IPS DF 4.7 (cell line): ENCODE measurements around the gene PCDHGA4.
"Not testable (repeated sequence)": the region's sequence is repeated elsewhere in the genome, so short reads cannot be mapped to it uniquely, and the experiment has no call there.

Experiments
- DNase-seq: peaks from one replicate; pipeline ENCODE4 v3.0.0-alpha.2; 2013; ENCODE audit warnings: low spot score; ENCODE audit errors: extremely low read depth

The PCDHGA4 gene

DNA sequence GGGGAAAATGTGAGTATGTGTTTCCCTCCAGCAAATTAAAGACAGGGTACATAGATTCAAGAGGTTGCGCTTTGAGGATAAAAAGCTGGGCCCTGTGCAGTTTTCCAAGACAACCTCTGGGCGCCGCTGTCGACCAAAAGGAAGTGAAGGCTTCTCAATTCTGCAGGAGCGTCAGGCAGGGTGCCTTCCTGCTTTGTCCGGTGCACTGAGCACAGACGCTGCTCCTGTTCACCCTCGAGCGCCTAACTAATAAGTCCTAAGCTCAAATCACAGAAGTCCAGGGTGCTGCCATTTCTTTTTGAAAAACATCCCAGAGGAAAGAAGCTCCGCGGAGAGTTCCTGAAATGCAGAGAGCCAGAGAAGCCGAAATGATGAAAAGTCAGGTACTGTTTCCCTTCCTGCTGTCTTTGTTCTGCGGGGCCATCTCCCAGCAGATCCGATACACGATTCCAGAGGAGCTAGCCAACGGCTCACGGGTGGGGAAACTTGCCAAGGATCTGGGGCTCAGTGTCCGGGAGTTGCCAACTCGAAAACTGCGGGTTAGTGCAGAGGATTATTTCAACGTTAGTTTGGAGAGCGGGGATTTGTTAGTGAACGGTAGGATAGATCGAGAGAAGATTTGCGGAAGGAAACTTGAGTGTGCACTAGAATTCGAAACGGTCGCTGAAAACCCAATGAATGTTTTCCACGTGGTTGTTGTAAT, 4.8 kb upstream of the PCDHGA4 start, which contains the start of gene PCDHGB1:
TSS of gene PCDHGB1 (plus strand) at position 183 of the 703 bp plus-strand sequence. CDS start at position 345, 162 bp downstream.
- no peak for DNase-seq

- no peak for DNase-seq
Measured at GRCh38 chr5:141351591-141351990, 3.2 kb upstream of the PCDHGA4 start.

DNA sequence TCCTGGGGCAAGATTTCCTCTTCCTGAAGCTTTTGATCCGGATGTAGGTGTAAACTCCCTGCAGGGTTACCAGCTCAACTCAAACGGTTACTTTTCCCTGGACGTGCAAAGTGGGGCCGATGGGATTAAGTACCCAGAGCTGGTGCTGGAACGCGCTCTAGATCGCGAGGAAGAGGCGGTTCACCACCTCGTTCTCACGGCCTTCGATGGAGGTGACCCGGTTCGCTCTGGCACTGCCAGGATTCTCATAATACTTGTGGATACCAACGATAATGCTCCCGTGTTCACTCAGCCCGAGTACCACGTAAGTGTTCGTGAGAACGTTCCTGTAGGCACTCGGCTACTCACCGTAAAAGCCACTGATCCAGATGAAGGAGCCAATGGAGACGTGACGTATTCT, 820 bp downstream of the PCDHGA4 start:
- no peak for DNase-seq

DNA sequence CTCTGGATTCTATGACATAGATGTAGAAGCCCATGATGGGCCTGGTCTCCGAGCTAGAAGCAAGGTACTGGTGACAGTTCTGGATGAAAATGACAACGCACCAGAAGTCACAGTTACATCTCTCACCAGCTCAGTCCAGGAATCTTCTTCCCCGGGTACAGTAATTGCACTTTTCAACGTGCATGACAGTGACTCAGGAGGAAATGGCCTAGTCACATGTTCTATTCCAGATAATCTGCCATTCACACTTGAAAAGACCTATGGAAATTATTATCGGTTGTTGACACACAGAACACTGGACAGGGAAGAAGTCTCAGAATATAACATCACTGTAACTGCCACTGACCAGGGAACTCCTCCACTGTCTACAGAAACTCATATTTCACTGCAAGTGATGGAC, 1.3 kb downstream of the PCDHGA4 start:
- DNase-seq = no peak

- no peak for DNase-seq
Measured at GRCh38 chr5:141356950-141357349, 2.1 kb downstream of the PCDHGA4 start.

GRCh38 chr5:141359790-141360426, 5.1 kb downstream of the PCDHGA4 start, which contains the start of gene PCDHGB2:
TSS of gene PCDHGB2 (plus strand) at chr5:141359994. CDS start at chr5:141360136, 142 bp downstream.
- DNase-seq = no peak

GRCh38 chr5:141360685-141361084, 5.9 kb downstream of the PCDHGA4 start:
- DNase-seq = no peak

DNA sequence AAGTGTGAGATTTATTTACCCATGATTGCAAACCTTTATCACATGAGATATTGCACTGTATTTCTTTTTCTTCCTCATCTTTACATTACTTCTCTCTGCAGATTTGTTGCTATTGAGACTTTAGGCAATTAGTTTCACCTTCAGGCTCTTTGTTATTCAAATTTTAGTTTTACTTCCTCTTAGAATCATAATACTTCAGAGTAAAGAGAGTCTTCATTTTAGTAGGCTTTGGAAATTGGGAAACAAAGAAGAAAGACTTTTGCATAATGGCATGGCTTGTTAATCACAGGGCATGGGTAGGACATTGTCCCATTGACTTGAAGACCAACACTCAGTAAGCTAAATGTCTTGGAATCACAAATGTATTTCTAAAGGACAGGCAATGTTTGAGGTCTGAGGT, 7.9 kb downstream of the PCDHGA4 start:
- no peak for DNase-seq

- DNase-seq = no peak
Measured at GRCh38 chr5:141363952-141364660, 9.3 kb downstream of the PCDHGA4 start, which contains the start of gene PCDHGA5. TSS of gene PCDHGA5 (plus strand) at chr5:141364162. CDS start at chr5:141364331, 169 bp downstream.

DNA sequence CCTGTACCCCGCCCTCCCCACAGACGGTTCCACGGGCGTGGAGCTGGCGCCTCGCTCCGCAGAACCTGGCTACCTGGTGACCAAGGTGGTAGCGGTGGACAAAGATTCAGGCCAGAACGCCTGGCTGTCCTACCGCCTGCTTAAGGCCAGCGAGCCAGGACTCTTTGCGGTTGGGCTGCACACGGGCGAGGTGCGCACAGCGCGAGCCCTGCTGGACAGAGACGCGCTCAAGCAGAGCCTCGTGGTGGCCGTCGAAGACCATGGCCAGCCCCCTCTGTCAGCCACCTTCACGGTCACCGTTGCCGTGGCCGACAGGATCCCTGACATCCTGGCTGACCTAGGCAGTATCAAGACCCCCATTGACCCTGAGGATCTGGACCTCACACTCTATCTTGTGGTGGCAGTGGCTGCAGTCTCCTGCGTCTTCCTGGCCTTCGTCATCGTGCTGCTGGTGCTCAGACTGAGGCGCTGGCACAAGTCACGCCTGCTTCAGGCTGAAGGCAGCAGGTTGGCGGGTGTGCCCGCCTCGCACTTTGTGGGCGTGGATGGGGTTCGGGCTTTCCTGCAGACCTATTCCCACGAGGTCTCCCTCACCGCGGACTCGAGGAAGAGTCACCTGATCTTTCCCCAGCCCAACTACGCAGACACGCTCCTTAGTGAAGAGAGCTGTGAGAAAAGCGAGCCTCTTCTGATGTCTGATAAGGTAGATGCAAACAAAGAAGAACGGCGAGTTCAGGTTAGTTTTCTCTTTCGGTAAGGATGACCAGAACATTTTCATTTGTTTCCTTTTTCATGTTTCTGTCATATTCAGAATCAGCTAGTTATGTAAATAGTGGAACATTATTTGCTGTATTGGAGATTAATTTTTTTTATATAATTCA, 11.4 kb downstream of the PCDHGA4 start:
- no peak for DNase-seq

- DNase-seq = no peak
Measured at GRCh38 chr5:141369994-141370848, 15.4 kb downstream of the PCDHGA4 start, which contains the start of gene PCDHGB3. TSS of gene PCDHGB3 (plus strand) at chr5:141370242. CDS start at chr5:141370395, 153 bp downstream.

DNA sequence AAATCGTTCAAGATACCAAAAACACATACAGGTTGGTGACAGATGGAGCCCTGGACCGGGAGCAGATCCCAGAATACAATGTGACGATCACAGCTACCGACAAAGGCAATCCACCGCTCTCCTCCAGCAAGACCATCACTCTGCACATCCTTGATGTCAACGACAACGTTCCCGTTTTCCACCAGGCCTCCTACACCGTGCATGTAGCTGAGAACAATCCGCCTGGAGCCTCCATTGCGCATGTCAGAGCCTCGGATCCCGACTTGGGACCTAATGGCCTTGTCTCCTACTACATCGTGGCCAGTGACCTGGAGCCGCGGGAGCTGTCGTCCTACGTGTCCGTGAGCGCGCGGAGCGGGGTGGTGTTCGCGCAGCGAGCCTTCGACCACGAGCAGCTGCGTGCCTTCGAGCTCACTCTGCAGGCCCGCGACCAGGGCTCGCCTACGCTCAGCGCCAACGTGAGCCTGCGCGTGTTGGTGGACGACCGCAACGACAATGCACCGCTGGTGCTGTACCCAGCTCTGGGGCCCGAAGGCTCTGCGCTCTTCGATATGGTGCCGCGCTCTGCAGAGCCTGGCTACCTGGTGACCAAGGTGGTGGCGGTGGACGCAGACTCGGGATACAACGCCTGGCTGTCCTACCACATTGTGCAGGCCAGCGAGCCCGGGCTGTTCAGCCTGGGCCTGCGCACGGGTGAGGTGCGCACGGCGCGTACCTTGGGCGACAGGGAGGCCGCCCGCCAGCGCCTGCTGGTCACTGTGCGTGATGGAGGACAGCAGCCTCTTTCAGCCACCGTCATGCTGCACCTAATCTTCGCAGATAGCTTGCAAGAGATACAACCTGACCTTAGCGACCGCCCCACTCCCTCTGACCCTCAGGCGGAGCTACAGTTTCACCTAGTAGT, 17.0 kb downstream of the PCDHGA4 start:
- DNase-seq = no peak

DNA sequence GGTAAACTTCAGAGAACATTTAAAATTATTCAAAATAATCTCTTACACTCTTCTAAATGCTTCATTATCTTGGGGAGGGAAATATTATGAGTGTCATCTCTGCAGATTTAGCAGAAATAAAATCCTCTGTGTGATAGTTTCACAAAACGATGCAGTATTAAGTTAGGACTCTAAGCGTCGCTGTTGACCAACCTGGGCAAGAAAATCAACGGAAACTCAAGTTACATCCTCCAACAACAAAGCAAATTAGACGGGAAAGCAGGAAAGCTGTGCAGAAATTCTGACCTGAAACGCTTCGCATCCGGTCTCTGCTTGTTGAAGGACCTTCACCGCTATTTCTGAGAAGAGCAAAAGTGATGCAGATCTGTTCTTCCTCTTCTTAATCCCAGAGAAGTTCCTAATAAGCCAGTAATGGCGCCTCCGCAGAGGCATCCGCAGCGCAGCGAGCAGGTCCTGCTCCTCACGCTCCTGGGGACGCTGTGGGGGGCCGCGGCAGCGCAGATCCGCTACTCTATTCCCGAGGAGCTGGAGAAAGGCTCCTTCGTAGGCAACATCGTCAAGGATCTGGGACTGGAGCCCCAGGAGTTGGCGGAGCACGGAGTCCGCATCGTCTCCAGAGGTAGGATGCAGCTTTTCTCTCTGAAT, 19.0 kb downstream of the PCDHGA4 start, which contains the start of gene PCDHGA6:
TSS of gene PCDHGA6 (plus strand) at position 219 of the 645 bp plus-strand sequence. CDS start at position 412, 193 bp downstream.
- DNase-seq = no peak

- DNase-seq = no peak
Measured at GRCh38 chr5:141374627-141375026, 19.8 kb downstream of the PCDHGA4 start.

- not testable (repeated sequence) for DNase-seq
Measured at GRCh38 chr5:141375444-141376155, 20.8 kb downstream of the PCDHGA4 start.

- DNase-seq = no peak
Measured at GRCh38 chr5:141382469-141383294, 27.9 kb downstream of the PCDHGA4 start, which contains the start of gene PCDHGA7. TSS of gene PCDHGA7 (plus strand) at chr5:141382742. CDS start at chr5:141382900, 158 bp downstream.

DNA sequence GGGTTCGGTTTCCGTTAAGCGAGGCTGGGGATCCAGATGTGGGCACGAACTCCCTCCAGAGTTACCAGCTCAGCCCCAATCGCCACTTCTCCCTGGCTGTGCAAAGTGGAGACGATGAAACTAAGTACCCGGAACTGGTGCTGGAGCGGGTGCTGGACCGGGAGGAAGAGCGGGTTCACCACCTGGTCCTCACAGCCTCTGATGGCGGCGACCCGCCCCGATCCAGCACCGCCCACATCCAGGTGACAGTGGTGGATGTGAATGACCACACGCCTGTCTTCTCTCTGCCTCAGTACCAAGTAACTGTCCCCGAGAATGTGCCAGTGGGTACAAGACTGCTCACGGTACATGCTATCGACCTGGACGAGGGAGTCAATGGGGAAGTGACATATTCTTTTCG, 28.5 kb downstream of the PCDHGA4 start:
- no peak for DNase-seq
